ENCODE measurements around the gene CIBAR2.

The CIBAR2 gene

GRCh38 chr16:85153656-85154091 is 41.4 kb upstream of the CIBAR2 start:
- no peak for TF ChIP-seq CTCF (IDR thresholded peaks at IDR 0.05; ENCODE audit: extremely low read depth, missing control alignments)
- DNase-seq (ENCODE audit: low spot score) = peak; percentile 54

DNA sequence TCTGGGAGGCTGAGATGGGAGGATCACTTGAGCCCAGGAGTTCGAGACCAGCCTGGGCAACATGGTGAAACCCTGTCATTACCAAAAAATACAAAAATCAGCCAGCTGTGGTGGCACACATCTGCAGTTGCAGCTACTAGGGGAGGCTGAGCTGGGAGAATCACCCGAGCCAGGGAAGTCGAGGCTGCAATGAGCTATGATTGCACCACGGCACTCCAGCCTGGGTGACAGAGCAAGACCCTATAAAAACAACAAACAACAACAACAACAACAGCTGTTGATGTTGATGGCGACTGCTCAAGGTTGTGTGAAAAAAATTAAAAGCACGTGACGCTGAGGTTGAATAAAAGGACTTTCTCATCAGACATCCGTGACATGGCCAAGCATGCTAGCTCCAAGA is 40.8 kb upstream of the CIBAR2 start:
- no peak for DNase-seq (ENCODE audit: low spot score)

GRCh38 chr16:85152414-85153030 is 40.2 kb upstream of the CIBAR2 start:
- TF ChIP-seq CTCF (IDR thresholded peaks at IDR 0.05; ENCODE audit: extremely low read depth, missing control alignments) = no peak

More for the DNA sequence above, 40.8 kb upstream of the CIBAR2 start:
- no peak for TF ChIP-seq CTCF (IDR thresholded peaks at IDR 0.05; ENCODE audit: extremely low read depth, missing control alignments)

DNA sequence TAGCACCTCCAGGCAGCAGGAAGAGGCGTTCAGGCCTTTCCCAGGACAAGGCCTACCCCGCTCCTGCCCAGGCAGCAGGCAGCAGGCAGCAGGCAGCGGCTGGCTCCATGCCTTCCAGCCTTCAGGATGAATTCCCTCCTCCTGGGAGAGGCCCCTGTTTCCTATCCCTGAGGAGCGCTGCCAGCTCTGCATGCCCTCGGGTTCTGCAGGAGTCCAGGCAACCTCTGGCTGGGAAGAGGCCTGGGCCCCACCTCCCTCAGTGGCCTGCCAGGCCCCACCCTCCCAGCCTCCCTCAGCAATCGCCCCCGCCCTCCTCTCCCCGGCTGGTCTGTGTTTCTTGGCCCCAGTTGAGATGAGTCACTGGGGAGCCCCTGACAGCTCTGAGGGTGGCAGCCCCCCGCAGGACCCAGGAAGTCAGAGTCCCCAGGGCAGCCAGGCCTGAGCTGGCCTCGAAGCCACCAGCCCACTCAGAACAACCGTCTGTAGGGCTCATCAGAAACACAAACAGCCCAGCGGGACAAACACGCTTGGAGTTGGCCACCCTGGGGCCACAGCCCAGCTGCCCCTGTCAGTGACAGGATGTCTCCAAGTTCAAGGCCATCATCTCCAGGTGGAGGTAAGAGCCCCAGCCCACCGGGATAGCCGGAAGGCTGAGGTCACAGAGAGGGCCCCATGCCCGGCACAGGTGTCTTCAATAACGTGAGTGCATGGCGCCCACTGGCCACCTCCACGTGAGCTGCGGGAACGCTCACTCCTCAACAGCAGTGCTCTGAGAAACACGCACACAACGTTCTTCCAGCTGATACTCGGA is 39.5 kb upstream of the CIBAR2 start:
- no peak for TF ChIP-seq CTCF (IDR thresholded peaks at IDR 0.05; ENCODE audit: extremely low read depth, missing control alignments)
- peak; percentile 82 for DNase-seq (ENCODE audit: low spot score)

More at GRCh38 chr16:85152414-85153030, 40.2 kb upstream of the CIBAR2 start:
- no peak for DNase-seq (ENCODE audit: low spot score)

DNA sequence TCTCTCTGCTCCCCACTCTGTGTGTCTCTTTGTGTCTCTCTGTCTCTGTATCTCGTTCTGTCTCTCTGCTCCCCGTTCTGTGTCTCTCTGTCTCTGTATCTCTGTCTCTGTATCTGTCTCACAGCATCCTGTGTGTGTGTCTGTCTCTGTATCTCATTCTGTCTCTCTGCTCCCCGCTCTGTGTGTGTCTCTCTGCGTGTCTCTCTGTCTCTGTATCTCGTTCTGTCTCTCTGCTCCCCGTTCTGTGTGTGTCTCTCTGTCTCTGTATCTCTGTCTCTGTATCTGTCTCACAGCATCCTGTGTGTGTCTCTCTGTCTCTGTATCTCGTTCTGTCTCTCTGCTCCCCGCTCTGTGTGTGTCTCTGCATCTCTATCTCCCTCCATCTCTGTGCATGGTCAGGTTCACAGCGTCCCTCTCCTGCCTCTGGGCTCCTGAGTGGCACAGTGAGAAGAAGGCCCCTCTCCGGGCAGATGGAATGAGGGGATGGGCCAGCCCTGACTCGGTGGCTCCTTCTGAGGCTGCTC is 38.9 kb upstream of the CIBAR2 start:
- no peak for DNase-seq (ENCODE audit: low spot score)

DNA sequence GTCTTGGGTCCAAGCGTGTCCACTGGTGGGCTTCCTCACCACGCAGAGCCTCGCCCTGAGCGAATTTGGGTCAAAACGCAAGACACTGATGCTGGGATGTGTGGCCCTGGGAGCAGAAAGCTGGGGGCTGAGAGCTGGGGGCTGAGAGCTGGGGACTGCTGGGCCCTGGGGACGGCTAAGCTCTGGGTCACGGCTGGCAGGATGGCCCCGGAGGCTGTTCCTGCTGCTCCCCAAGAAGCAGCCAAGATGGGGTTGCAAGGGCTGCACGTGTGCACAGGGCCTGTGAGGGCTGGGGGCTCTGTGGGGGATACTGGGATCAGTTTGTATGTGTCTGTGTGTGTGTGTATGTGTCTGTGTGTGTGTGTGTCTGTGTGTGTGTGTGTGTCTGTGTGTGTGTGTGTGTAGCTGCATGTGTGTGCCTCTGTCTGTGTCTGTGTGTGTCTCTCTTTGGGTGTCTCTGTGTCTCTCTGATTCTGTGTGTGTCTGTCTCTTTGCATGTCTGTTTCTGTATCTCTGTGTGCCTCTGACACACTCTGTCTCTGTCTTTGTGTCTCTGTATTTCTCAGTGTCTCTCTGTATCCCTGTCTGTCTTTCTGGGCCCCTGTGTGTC is 38.2 kb upstream of the CIBAR2 start:
- no peak for DNase-seq (ENCODE audit: low spot score)
- no peak for TF ChIP-seq CTCF (IDR thresholded peaks at IDR 0.05; ENCODE audit: extremely low read depth, missing control alignments)

More for the DNA sequence above, 38.9 kb upstream of the CIBAR2 start:
- TF ChIP-seq CTCF (IDR thresholded peaks at IDR 0.05; ENCODE audit: extremely low read depth, missing control alignments) = no peak

- no peak for TF ChIP-seq CTCF (IDR thresholded peaks at IDR 0.05; ENCODE audit: extremely low read depth, missing control alignments)
- DNase-seq (ENCODE audit: low spot score) = no peak
These were observed 37.5 kb upstream of the CIBAR2 start for GRCh38 chr16:85149776-85150175.

All from GM20000 (cell line).